Endothelial cell of umbilical vein (primary cell): ENCODE measurements around the gene KNTC1. TPM values are rescaled to one million over a fixed set of nuclear protein-coding genes. Genes with fewer than 3 reads are reported as not detected.

Experiments
- BruUV-seq: library from RNA; stranded (reverse); fragments of 400-500 nt; replicated peaks from 2 replicates; lab custom pipeline; 2021; lab: Mats Ljungman, UMichigan
- CTCF ChIA-PET: fragments of 300-600, 350-600 bp; sonication (Branson Sonifier 250); formaldehyde crosslinking; loops from one replicate; lab custom pipeline; 2021; ENCODE audit warnings: antibody characterized with exemption, inconsistent platforms; lab: Charles Lee
- POLR2A ChIA-PET: fragments of 300-600, 350-600 bp; sonication (Branson Sonifier 250); formaldehyde crosslinking; loops from one replicate; lab custom pipeline; 2021; ENCODE audit warnings: antibody characterized with exemption, inconsistent platforms; lab: Charles Lee
- DNase-seq: peaks from one replicate; pipeline ENCODE4 v3.0.0-alpha.2; 2011; ENCODE audit warnings: low read depth, low spot score
- FAIRE-seq: peaks from 2 replicates; lab custom pipeline; 2011; peaks lifted over from hg19 to GRCh38; lab: Jason Lieb, UNC
- H2AFZ ChIP-seq: 2 replicates; pipeline ENCODE4 v1.6.0; 2012; ENCODE audit warnings: low read depth, low read length, control low read depth, inconsistent platforms
- H3K27ac ChIP-seq: 2 replicates; pipeline ENCODE4 v1.5.1; 2011; ENCODE audit warnings: low read depth, mild to moderate bottlenecking, control low read depth, low read length, moderate library complexity; ENCODE audit not compliant: insufficient read depth
- H3K27me3 ChIP-seq, 2 experiments: 2 replicates each; pipeline versions ENCODE4 v1.6.0 to v1.6.1; 2011; ENCODE audit warnings: low read length in 2 of 2, mixed read lengths in 1 of 2; ENCODE audit not compliant: control insufficient read depth in 2 of 2, insufficient read depth in 2 of 2
- H3K36me3 ChIP-seq, 2 experiments: 2 replicates in 1 of 2; 3 replicates in 1 of 2; pipeline ENCODE4 v1.5.1; 2011; ENCODE audit warnings: low read length in 2 of 2, mild to moderate bottlenecking in 1 of 2, moderate library complexity in 1 of 2; ENCODE audit not compliant: control insufficient read depth in 2 of 2, insufficient read depth in 2 of 2; ENCODE audit errors: extremely low read depth in 1 of 2
- H3K4me1 ChIP-seq: 3 replicates; pipeline ENCODE4 v1.5.1; 2011; ENCODE audit warnings: mild to moderate bottlenecking, low read length; ENCODE audit not compliant: control insufficient read depth, insufficient read depth; ENCODE audit errors: extremely low read depth
- H3K4me2 ChIP-seq: 2 replicates; pipeline ENCODE4 v1.6.1; 2011; ENCODE audit warnings: low read length, control low read depth, mixed read lengths; ENCODE audit not compliant: insufficient read depth
- H3K4me3 ChIP-seq, 3 experiments: fragments of 200-600 bp in 1 of 3; sonication (generic), shearing (Covaris generic) in 1 of 3; replicated peaks in 1 of 3; 2 replicates each; pipeline ENCODE4 v1.5.1; 2011 to 2016; ENCODE audit warnings: control low read depth in 3 of 3, low read length in 3 of 3, mild to moderate bottlenecking in 2 of 3, inconsistent platforms in 1 of 3, low read depth in 1 of 3, moderate library complexity in 1 of 3; ENCODE audit not compliant: insufficient read depth in 1 of 3
- H3K79me2 ChIP-seq: 2 replicates; pipeline ENCODE4 v1.6.0; 2012; ENCODE audit warnings: low read length, inconsistent platforms; ENCODE audit not compliant: control insufficient read depth, insufficient read depth
- H3K9ac ChIP-seq: replicated peaks from 2 replicates; pipeline ENCODE3; 2011; ENCODE audit warnings: low read length, control low read depth; ENCODE audit not compliant: insufficient read depth; ENCODE audit errors: extremely low read depth
- H3K9me1 ChIP-seq: replicated peaks from 3 replicates; pipeline ENCODE4 v1.6.0; 2011; ENCODE audit warnings: mild to moderate bottlenecking, low read length; ENCODE audit not compliant: control insufficient read depth, insufficient read depth; ENCODE audit errors: extremely low read depth
- H3K9me3 ChIP-seq: replicated peaks from 2 replicates; pipeline ENCODE4 v1.5.1; 2012; ENCODE audit warnings: low read length, inconsistent platforms; ENCODE audit not compliant: control insufficient read depth, insufficient read depth
- H4K20me1 ChIP-seq: replicated peaks from 2 replicates; pipeline ENCODE3; 2011; ENCODE audit warnings: mild to moderate bottlenecking, low read length; ENCODE audit not compliant: control insufficient read depth, insufficient read depth; ENCODE audit errors: extremely low read depth
- EZH2 ChIP-seq: IDR thresholded peaks from 2 replicates; pipeline ENCODE4 v1.6.1; 2012; ENCODE audit warnings: borderline replicate concordance, low read depth, mild to moderate bottlenecking, moderate library complexity, low read length, inconsistent platforms; ENCODE audit not compliant: severe bottlenecking
- FOS ChIP-seq: IDR thresholded peaks from 2 replicates; pipeline ENCODE4 v1.6.1; 2011; ENCODE audit warnings: mild to moderate bottlenecking, low read length, moderate library complexity, borderline replicate concordance; ENCODE audit not compliant: insufficient read depth
- GATA2 ChIP-seq: IDR thresholded peaks from 2 replicates; pipeline ENCODE4 v1.7.0; 2011; ENCODE audit warnings: low read depth, mild to moderate bottlenecking, moderate library complexity, mixed read lengths, low read length; ENCODE audit not compliant: insufficient read length, insufficient read depth
- JUN ChIP-seq: IDR thresholded peaks from 2 replicates; pipeline ENCODE4 v1.6.1; 2011; ENCODE audit warnings: borderline replicate concordance, low read depth; ENCODE audit not compliant: insufficient read length, insufficient read depth
- MYC ChIP-seq: IDR thresholded peaks from one replicate; pipeline ENCODE4 v1.6.1; 2011; ENCODE audit warnings: mild to moderate bottlenecking, low read depth, low read length
- POLR2A ChIP-seq: IDR thresholded peaks from 2 replicates; pipeline ENCODE4 v1.6.1; 2012; ENCODE audit warnings: low read depth, mild to moderate bottlenecking, control low read depth, low read length
- POLR2AphosphoS5 ChIP-seq: IDR thresholded peaks from 2 replicates; pipeline ENCODE4 v1.6.1; 2012; ENCODE audit warnings: low read depth, mild to moderate bottlenecking, control low read depth, low read length, moderate library complexity; ENCODE audit not compliant: insufficient read depth
- dilution Hi-C: fragments of 300-500 bp; cut with MboI; formaldehyde crosslinking; loops from one replicate; pipeline ENCODE4 v1.15.0; 2019; ENCODE audit warnings: low sequenced_read_pairs; ENCODE audit not compliant: extremely low pct_ligation_motif_present
- intact Hi-C: fragments of 100-400 bp; cut with micrococcal nuclease; formaldehyde crosslinking; loops from one replicate; pipeline ENCODE4 v1.10.0; 2022
- polyA plus RNA-seq, 4 experiments: library from polyadenylated mRNA; depleted of rRNA in 3 of 4; stranded (reverse) in 3 of 4; unstranded in 1 of 4; fragments of >200 nt; gene quantifications; 2 replicates each; pipeline versions ENCODE4 v1.2.1 to v1.2.3, GENCODE V29; 2011 to 2012; ENCODE audit warnings: missing spikeins in 1 of 4
- total RNA-seq: library from RNA; stranded (reverse); gene quantifications from 2 replicates; pipeline ENCODE4 v1.2.3, GENCODE V29; 2021
- TF ChIP-seq, protein P1 (sequence below): IDR thresholded peaks from 2 replicates; pipeline ENCODE4 v1.6.1; 2011; ENCODE audit not compliant: insufficient read depth, insufficient read length
- TF ChIP-seq, protein P2 (sequence below), 2 donors: IDR thresholded peaks; 1 replicate in 1 of 2; 2 replicates in 1 of 2; pipeline ENCODE4 v1.5.1; 2011; ENCODE audit warnings: low read length in 2 of 2, mild to moderate bottlenecking in 2 of 2, moderate library complexity in 2 of 2, control low read depth in 1 of 2, inconsistent platforms in 1 of 2, low read depth in 1 of 2; ENCODE audit not compliant: insufficient read depth in 1 of 2; ENCODE audit errors: extremely low read depth in 1 of 2

Gene KNTC1
- total and polyA plus RNA-seq, 2 donors (not counting 3 experiments of a cell fraction or from before 2014, with no cell fraction given), result 15.5 to 52.9 TPM

DNA sequence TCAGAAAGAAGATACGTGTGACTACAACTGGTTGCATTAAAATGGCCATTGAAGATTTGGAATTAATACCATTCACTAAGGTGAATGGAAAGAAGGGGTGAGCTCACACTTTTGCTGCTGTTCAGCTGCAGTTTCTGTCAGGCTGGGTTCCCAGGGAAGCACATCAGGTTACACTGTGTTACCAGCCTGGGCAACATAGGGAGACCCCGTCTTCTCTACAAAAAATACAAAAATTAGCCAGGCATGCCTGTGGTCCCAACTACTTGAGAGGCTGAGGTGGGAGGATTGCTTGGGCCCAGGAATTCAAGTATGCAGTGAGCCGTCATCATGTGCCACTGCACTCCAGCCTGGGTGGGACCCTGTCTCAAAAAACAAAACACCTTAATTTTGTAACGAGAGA is 13.4 kb upstream of the KNTC1 start:
- H4K20me1 ChIP-seq, result peaks cover 9% of the 10 kb centered on the region
- DNase-seq, result no peak

DNA sequence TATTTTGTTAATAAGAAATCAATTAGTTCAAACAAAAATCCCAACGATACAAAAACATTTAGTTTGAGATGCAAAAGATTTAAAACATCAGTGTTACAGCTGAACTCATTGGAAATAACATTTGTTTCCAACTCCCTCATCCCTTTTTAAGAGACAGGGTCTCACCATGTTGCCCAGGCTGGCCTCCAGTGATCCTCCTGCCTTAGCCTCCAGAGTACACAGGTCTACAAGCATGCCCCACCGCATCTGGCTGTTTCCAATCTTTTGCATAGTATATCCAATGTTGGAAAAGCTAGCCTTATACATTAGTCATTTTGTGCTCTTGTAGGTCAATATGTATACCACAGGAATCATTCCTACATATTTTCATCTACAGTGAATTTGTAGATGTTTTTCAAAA is 11.8 kb upstream of the KNTC1 start:
- H3K4me1 ChIP-seq, result no peaks in the 10 kb centered on the region
- peaks cover 74% of the 10 kb centered on the region for H3K79me2 ChIP-seq
- intact Hi-C loops, result no loop called here
- no peak overlapping the region for H3K9ac ChIP-seq
- no peak overlapping the region for H2AFZ ChIP-seq
- dilution Hi-C loops, result no loop called here
- H3K9me1 ChIP-seq, result no peaks in the 10 kb centered on the region
- no peak for FAIRE-seq
- H3K9me3 ChIP-seq, result no peaks in the 10 kb centered on the region
- ChIA-PET POLR2A (interaction anchor here (0.9 to 1.1 kb wide), 2 partner anchors 8 to 14 kb away, joined by 3 read pairs; partner anchors contain the start of gene ZCCHC8), CTCF (no interaction called here)
- no peaks in the 10 kb centered on the region for H3K27me3 ChIP-seq
- H3K27ac ChIP-seq, result no peak overlapping the region
- H3K4me3 ChIP-seq, result no peak overlapping the region
- TF ChIP-seq JUN, result no peak
- TF ChIP-seq, protein P1, sequence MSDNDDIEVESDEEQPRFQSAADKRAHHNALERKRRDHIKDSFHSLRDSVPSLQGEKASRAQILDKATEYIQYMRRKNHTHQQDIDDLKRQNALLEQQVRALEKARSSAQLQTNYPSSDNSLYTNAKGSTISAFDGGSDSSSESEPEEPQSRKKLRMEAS, result no peak
- TF ChIP-seq MYC, result no peak
- no peak for TF ChIP-seq GATA2
- TF ChIP-seq EZH2, result no peak
- no peak for TF ChIP-seq FOS
- TF ChIP-seq POLR2A, result no peak
- no peak for TF ChIP-seq POLR2AphosphoS5
- TF ChIP-seq, protein P2, sequence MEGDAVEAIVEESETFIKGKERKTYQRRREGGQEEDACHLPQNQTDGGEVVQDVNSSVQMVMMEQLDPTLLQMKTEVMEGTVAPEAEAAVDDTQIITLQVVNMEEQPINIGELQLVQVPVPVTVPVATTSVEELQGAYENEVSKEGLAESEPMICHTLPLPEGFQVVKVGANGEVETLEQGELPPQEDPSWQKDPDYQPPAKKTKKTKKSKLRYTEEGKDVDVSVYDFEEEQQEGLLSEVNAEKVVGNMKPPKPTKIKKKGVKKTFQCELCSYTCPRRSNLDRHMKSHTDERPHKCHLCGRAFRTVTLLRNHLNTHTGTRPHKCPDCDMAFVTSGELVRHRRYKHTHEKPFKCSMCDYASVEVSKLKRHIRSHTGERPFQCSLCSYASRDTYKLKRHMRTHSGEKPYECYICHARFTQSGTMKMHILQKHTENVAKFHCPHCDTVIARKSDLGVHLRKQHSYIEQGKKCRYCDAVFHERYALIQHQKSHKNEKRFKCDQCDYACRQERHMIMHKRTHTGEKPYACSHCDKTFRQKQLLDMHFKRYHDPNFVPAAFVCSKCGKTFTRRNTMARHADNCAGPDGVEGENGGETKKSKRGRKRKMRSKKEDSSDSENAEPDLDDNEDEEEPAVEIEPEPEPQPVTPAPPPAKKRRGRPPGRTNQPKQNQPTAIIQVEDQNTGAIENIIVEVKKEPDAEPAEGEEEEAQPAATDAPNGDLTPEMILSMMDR (IDR thresholded peaks at IDR 0.05; ENCODE audit: extremely low read depth in 1 of 2, insufficient read depth in 1 of 2, low read depth in 1 of 2, low read length in 2 of 2), result no peak
- H3K4me2 ChIP-seq, result no peak overlapping the region
- no TSS peak for BruUV-seq
- H3K36me3 ChIP-seq, result peaks cover 41 to 65% of the 10 kb centered on the region in 2 experiments
- DNase-seq, result no peak
- H4K20me1 ChIP-seq, result peaks cover 9% of the 10 kb centered on the region

More for the DNA sequence above, 13.4 kb upstream of the KNTC1 start:
- FAIRE-seq, result no peak
- TF ChIP-seq POLR2A (peak; percentile 11), FOS (no peak)
- CTCF ChIA-PET, result no interaction called here
- H3K9ac ChIP-seq, result no peak overlapping the region
- dilution Hi-C loops (no loop called here), intact Hi-C loops (no loop called here)
- H3K9me3 ChIP-seq, result no peaks in the 10 kb centered on the region
- BruUV-seq, result no TSS peak
- POLR2A ChIA-PET, result interaction anchor here (0.5 kb wide), 1 partner anchor 249 kb away, joined by 3 read pairs; no protein-coding TSS in a partner anchor
- H3K9me1 ChIP-seq, result no peaks in the 10 kb centered on the region
- no peaks in the 10 kb centered on the region for H3K27me3 ChIP-seq
- peaks cover 41 to 62% of the 10 kb centered on the region in 2 experiments for H3K36me3 ChIP-seq
- no peaks in the 10 kb centered on the region for H3K4me1 ChIP-seq
- no peak overlapping the region for H3K27ac ChIP-seq
- H2AFZ ChIP-seq, result no peak overlapping the region
- no peak overlapping the region for H3K4me3 ChIP-seq
- no peak overlapping the region for H3K4me2 ChIP-seq
- peaks cover 65% of the 10 kb centered on the region for H3K79me2 ChIP-seq
